Stimulated activated CD8-positive, alpha-beta memory T cell treated with anti-CD3 and anti-CD28 coated beads, Interleukin-7, amount 100 ng/mL, for 24 hours (primary cell): ENCODE data around the gene ZC2HC1C.
"Not testable (repeated sequence)": the region's sequence is repeated elsewhere in the genome, so short reads cannot be mapped to it uniquely, and the experiment has no call there.

Source experiments
- DNase-seq: peaks from one replicate; pipeline ENCODE4 v3.0.0-alpha.2; 2020; ENCODE audit warnings: low read depth

Gene ZC2HC1C

DNA sequence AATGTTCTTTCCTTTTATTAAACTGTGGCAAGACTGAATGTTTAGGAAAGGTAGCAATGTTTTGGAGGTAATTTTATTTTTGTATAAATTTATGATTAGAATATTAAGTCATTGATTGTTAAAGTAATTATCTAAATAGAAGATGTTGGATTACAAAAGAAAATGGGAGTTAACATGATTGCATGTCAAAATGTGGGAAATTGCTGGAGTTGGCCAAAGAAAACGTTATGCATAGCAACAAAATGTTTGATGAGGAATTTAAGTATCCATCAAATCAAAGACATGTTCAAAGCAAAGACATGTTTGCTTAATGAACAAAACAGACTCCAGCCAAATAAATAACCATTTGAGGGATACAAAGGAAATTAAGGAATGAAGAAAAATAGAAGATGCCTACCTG is 15.0 kb upstream of the ZC2HC1C start:
- DNase-seq, result no peak

DNA sequence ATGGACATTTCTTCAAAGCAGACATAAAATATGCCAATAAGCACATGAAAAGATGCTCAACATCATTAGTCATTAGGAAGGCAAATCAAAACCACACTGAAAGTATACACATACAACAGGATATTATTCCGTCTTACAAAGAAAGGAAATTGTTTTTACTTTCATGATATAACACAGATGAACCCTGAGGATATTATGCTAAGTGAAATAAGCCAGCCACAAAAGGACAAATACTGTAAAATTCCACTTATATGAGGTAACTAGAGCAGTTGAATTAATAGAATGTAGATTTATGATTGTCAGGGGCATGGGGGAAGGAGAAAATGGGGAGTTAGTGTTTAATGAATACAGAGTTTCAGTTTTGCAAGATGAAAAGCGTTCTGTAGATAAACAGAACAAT is 9.8 kb upstream of the ZC2HC1C start:
- no peak for DNase-seq

DNA sequence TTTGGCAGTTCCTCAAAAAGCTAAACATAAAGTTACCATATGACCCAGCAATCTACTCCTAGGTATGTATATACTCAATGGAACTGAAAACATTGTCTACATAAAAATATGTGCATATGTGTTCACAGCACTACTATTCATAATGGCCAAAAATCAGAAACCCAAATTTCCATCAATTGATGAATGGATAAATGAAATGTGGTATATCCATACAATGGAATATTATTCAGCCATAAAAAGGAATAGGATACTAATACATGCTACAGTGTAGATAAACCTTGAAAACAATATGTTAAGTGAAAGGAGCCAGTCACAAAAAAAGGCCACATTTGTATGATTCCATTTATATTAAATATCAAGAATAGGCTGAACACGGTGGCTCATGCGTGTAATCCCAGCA is 9.0 kb upstream of the ZC2HC1C start:
- DNase-seq, result no peak

DNA sequence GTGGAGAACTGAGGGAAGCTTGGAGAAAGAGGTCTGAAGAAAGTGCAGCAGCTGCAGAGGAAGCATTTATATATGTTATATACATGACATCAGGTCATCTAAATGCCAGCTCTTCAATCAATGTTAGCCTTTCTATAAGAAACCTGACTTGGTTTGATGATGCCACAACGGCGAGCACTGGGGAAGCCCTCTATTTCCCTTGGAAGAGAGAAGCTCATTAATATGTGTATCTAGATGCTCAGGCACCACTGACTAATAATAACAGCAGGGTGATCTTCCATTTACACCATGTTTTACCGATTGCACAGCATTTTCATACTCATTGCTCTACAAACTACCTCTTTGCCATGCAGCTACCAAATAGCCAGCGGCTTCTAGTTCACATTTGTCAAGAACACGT is 6.4 kb upstream of the ZC2HC1C start:
- no peak for DNase-seq

DNA sequence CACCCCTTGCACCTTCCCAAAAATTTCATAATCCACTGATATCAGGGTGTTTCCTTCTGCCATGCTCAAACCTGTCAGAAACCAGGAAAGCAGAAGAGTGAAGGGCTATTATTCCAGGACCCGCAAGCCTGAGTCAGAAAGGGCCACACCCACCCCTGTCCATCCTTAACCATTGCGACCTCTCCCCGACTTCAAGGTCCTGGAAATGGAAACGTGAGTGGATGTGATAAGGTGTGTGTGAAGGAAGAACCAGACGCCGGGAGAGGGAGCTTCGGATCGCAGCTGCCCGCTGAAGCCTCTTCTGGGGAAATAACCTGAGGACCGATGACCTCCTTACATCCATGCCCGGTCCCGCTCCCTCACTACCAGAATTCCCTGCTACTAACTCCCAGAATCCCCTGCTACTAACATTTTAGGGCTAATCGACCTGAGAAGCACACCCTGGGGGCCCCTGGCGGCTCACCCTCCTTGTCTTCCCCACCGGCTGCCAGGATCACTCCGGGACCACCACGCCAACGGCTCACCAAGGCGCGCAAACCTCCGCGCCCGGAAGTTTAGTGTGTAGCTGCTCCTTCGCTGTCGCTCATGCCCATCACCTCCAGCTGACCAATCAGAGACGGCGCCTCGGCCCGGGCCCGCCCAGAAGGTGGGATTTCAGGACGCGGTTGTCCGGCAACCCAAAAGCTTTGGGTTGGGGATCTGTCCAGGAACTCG is 5.8 kb upstream of the ZC2HC1C start, which contains the start of gene ACYP1:
TSS of gene ACYP1 (minus strand) at position 534 of the 714 bp plus-strand sequence. CDS start at position 63, 471 bp downstream.
- peak; percentile 82 for DNase-seq

DNA sequence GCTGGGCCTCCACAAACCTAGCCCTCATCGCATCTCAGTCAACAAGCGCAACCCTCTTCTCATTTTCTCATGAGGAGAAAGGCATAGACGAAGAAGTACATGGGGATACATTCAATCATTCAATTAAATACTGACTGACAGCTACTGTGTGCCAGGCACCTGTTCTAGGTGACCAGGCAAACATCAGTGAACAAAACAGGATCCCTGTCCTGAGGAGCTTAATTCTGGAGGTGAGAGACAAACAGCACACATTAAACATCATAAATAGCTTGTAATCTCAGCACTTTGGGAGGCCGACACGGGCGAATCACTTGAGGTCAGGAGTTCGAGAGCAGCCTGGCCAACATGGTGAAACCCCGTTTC is 5.3 kb upstream of the ZC2HC1C start:
- no peak for DNase-seq

DNA sequence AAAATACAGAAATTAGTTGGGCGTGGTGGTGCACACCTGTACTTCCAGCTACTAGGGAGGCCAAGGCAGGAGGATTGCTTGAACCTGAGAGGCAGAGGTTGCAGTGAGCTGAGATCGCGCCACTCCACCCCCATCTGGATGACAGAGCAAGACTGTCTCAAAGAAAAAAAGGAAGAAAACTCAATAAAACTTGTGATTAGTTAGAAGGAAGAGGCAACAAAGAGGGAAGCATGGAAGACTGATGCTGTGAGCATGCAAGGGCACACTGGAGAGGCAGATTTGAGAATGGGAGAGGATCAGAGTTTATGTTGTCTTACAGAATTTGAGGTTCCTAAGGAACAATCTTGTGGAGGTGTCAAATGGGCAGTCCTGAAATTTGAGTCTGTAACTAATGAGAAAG is 2.8 kb upstream of the ZC2HC1C start:
- no peak for DNase-seq

DNA sequence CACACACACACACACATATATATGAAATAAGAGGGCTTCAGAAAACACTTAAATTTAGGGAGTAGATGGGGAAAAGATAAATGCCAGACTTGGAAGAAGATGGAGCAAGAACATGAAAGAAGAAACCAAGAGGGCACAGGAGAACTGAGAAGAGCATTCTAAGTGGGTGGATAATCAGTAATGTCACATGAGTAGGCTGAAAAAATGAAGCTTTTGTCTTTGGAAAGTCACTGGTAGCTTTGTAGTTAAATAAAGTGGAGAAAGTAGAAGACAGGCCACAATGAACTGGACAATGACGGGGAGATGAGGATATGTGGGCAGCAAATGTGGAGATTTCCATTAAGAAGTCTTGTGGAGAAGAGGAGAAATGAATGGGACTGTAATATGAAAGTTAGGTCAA is 2.2 kb upstream of the ZC2HC1C start:
- DNase-seq, result no peak

DNA sequence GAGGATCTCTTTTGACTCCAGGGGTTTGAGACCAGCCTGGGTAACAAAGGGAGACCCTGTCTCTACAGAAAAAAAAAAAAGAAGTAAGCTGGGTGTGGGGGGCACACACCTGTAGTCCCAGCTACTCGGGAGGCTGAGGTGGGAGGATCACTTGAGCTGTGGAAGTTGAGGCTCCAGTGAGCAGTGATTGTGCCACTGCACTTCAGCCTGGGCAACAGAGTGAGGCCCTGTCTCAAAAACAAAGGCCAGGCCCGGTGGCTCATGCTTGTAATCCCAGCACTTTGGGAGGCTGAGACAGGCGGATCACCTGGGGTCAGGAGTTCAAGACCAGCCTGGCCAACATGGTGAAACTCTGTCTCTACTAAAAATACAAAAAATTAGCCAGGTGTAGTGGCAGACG is 1.7 kb upstream of the ZC2HC1C start:
- DNase-seq, result not testable (repeated sequence)

DNA sequence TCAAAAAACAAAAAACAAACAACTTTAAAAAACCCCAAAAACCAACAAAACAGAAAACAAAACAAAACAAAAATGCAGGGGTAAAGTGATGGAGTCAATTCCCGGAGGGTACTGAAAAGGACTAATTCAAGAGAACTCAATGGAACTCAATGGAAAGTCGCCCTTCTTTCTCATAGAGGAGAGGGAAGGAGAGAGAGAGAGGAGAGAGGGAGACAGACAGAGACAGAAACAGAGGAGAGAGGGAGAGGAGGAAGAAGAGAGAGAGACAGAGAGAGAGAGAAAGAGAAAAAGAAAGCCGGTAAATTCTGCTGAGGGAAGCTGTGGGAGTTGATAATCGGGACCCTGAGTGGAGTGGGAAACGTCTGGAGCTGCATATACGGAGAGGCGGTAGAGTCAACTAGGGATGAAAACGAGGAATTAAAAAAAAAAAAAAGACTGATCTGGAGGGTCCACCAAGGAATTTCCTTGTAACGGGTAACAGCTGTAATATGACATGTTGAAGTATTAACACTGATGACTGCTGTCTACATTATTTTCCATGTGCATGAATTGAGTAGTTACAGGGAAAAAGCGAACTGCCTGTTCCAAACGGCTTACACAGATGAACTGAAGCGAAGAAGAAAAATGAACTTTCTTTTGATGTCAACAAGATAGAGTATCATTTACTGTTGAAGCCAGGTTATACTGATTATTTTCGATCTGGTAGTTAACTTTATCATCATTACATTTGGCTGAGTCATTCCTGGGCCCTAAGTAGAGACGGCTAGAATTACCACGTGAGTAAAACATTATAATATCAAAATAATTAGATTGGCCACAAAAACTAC is 934 bp upstream of the ZC2HC1C start:
- no peak for DNase-seq

DNA sequence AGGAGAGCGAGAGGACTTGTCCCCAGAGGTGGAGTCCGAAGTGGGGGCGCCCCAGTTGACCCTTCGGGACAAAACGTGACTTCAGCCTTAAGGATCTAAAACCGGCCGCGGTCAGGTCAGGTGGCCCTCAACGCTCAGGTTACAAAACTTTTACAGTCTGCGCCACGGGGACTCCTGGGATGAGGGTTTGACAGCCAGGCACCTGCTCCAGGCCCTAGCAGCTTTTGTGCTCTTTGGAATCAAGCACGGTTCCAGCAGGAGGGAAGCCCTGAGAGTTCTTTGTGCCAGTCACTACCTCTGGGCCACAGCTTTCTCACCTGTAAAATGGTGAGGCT is 337 bp downstream of the ZC2HC1C start:
- DNase-seq, result no peak

DNA sequence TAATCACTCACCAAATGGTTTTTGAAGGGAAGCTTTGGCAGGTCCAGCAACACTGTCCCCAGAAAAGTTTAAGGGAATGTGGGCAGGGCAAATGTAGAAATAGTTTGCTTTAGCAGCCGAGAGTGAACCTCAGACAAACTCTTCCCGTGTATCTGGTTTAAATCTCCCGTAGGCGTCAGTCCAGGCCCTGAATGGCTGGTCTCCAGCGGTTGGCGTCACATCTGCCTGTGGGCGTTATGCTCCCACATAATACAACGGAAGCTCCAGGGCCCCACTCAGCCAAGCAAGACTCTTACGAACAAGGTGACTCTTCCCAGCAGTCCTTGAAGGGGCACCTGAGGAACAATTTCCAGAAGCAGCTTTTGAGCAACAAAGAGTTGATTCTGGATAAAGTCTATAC is 942 bp downstream of the ZC2HC1C start:
- no peak for DNase-seq

DNA sequence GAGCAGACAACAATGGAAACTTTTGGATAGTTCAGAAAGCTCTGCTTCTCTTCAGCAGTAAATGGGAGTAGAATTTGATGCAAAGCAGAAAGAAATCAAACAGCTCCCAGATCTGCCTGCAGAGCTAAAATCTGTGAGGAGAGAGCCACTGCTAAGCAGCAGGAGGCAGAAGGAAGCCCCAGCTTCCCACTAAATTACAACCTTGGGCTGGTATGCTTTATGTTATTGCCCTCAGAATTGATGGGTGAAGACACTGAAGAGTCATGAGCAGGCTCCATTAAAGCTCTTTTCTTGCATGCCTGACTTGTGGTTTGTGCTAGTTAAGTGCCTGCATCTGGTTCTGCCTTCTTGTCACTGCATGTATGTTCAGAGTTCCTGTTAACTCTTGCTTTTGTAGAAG is 8.4 kb downstream of the ZC2HC1C start:
- no peak for DNase-seq

DNA sequence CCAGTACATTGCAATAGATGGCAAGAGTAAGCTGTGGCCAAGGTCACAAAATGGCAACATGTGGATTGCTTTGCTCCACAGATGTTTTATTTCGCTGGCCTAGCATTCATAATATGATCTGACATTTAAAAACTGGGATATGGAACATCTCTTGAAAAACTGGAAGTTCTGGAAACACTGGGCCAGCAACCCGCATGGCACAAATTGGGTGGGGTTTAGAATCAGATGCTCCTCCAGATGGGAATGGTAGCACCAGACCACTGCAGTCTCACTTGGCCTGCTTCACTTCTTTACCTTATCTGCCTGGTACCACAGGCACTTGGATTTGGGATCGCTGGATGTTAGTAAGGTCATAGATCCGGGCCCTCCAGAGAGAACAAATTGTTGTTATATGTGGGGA is 10.1 kb downstream of the ZC2HC1C start:
- DNase-seq, result no peak

DNA sequence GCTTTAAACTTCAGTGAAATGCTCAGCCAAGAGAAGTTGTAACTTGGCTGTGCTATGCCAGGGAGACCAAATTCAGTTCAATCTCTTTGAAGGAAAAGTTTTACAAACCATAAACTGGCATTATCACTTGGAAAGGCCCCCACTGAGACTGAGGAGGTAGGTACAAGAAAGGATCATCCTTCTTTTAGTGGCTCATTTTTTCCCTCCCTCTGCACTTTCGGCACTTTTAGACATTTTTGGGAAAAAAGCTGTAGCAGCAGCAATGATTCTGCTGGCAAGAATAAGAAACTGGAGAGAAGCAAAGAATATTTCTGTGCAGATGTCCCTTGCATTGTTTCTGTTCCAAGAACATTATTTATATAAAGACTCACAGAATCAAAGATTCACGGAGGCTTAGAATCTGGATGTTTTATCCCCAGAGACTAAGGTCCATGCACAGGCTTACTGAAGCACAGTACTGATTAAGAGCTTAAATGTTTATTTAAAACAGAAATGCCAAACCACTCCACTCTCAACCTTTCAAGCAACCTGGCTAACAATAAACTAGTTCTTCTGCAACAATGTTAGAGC is 12.3 kb downstream of the ZC2HC1C start:
- no peak for DNase-seq

DNA sequence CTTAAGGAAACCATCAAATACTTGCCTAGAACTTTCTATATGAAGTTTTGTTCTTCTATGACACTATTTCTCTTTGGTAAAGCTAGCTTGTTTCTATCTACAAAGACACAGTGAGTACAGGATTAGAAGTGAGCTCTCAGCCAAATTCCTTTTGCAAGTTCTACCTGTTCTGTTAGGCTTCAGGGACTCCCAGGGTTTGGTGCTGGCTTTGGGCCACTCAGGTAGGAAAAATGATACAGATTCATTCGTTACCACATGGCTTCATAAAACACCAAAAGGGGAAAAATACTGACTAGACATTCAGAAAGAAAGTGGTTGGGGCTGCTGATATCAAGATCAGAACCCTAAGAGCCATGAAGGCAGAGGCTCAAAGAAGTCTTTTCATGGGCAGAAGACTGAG is 13.8 kb downstream of the ZC2HC1C start:
- no peak for DNase-seq

DNA sequence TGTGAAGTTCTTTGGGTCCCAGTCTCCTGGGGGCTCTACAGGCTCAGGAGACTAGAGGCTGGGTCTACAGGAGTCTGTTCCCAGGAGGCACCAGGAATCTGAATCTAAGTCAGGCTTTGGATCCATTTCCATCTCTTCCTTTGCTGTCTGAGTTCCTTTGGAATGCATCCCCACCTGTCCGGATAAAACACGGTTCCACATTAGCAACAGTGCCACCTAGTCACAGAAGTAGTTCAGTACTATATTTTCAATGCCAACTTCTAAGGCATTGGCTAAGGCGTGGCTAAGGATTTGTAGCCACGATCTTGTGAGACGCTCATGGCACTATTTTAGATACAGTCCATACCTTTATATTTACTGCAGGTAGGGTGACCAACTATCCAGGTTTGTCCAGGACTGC is 15.1 kb downstream of the ZC2HC1C start:
- no peak for DNase-seq

DNA sequence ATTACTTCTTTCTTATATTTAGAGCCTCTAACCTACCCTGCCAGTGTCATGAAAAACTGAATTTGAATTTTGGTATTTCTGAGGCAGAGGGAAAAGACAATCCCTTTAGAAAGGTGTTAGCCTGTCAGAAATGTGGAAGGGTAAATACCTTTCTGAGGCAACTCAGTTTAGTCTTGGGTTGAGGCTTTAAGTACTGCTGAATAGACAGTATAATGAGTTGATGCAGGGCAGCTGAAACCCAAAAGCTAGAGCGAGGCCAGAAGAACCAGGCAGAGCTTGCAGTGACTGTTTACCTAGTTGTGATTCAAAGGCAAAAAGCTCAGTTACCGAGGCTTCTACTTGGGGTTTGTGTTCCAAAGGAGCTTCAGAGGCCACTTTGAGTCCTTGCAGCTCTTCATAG is 18.7 kb downstream of the ZC2HC1C start:
- no peak for DNase-seq

DNA sequence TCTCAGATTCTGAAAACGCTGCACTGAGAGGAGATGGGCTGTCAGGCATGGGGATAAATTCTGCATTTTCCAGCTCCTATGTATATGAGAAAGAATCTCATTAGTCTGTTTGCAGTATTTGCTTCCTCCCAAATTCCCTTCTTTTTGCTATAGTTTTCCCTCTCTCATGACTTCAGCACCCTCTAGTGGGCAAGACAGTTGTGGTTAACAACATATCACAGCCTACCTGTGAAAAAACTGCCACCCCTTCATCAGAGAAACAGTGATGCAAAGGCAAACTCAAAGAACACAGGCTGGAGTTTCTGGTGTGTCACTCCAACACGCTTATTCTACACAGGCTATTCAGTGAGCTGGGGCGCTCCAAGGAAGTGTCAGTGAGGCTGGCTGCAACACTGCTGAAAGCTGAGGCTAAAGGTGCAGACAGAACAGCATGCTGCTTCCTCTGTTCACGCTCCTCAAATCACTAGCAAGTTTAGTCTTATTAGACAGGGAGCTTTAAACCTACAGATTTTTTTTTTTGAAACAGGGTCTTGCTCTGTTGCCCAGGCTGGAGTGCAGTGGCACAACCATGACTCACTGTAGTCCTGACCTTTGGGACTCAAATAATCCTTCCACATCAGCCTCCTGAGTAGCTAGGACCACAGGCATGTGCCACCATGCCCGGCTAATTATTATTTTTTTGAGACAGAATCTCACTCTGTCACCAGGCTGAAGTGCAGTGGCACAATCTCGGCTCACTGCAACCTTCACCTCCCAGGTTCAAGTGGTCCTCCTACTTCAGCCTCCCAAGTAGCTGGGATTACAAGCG is 19.3 kb downstream of the ZC2HC1C start:
- DNase-seq, result no peak

DNA sequence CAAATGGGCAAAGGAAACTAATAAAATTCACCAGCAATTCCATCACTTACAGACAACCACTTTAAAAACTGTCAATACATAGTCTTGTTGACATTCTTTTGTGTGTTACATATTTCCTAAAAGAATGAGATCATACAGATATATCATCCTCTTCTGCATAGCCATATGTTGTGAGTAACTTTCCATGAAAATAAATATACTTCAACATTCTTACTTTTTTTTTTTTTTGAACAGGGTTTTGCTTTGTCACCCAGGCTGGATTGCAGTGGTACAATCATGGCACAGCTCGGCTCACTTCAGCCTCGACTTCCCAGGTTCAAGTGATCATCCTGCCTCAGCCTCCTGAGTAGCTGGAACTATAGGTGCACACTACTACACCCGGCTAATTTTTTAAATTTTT is 20.9 kb downstream of the ZC2HC1C start:
- DNase-seq, result no peak

DNA sequence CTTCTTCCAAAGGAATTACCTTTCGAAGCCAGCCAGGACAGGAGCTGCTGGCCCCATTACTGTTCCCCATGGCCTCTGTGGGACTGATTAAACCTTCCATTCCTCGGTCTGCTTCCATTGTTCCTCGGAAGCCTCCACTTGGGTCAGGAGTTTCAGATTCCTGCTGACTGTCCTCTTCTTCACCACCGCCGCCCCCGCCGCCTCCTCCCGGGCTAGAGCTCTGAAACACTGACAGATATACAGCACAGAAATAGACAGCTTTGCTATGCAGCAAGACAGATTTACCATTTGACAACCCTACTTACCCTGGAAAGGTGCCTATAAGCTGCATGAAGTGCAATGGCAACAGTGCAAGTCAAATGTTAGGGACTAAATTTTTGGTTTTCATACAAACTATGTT is 21.8 kb downstream of the ZC2HC1C start:
- DNase-seq, result no peak

DNA sequence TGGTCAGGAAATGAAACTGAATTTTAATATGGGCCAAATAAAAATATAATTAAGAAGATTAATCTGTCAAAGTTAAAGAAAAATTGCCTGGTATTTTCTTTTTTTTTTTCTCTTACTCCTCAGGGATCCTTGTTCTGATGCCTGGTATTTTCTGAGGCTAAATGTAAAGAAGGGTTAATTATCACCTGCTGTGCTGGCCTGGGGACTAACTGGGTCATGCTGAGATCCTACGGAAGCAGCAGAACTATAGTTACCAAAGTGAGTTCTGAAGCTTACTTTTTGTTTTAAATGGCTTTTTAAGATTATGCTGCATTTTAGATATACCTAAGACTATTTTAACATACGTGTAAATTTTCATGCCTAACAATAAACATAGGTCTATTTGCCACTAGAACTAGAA is 23.3 kb downstream of the ZC2HC1C start:
- DNase-seq, result no peak

DNA sequence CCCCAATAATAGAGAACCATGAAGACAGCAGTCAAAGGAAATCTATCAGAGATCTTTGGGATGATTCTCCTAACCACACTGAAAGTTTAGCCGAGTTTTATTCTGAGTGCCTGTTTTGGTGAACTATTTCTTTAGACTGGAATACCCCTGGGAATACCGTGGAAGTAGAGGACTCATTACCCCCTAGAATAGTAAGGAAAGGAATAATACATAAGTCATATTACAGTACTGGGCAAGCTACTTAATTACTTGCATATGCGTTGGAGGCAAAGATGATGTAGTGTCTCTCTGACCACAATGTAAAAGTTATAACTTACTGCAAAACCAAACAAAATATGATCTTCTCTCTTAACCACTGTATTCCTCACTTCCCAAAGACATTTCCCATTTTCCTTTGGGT is 25.5 kb downstream of the ZC2HC1C start:
- no peak for DNase-seq
